Naive B cell (primary cell): ENCODE data around the gene LAYN. TPM values are rescaled to one million over a fixed set of nuclear protein-coding genes. Genes with fewer than 3 reads are reported as not detected.

Experiments
- ATAC-seq, 2 donors: fragments of 150-1000 bp; cut with Tn5 transposase; 2 replicates each; pipeline ENCODE4 v1.10.0; 2021; ENCODE audit warnings: low read depth in 2 of 2, mild to moderate bottlenecking in 2 of 2, moderate library complexity in 2 of 2
- DNase-seq: peaks from one replicate; pipeline ENCODE4 v3.0.0; 2022
- H3K27ac Mint-ChIP-seq, 6 donors: one replicate each; pipeline ENCODE4 v1.8.0; 2020 to 2022; ENCODE audit warnings: mild to moderate bottlenecking in 6 of 6, mixed read lengths in 6 of 6, moderate library complexity in 5 of 6, inconsistent platforms in 2 of 6
- H3K27me3 Mint-ChIP-seq, 3 donors: one replicate each; pipeline ENCODE4 v1.8.0; 2021 to 2022; ENCODE audit warnings: mixed read lengths in 3 of 3, mild to moderate bottlenecking in 1 of 3
- H3K36me3 Mint-ChIP-seq, 2 donors: one replicate each; pipeline ENCODE4 v1.8.0; 2020 to 2022; ENCODE audit warnings: mixed read lengths in 2 of 2, inconsistent platforms in 1 of 2, mild to moderate bottlenecking in 1 of 2
- H3K4me1 Mint-ChIP-seq, 3 donors: one replicate each; pipeline ENCODE4 v1.8.0; 2020 to 2022; ENCODE audit warnings: mixed read lengths in 3 of 3, inconsistent platforms in 1 of 3, mild to moderate bottlenecking in 1 of 3, moderate library complexity in 1 of 3
- H3K4me3 Mint-ChIP-seq, 8 donors: one replicate each; pipeline ENCODE4 v1.8.0; 2020 to 2022; ENCODE audit warnings: mild to moderate bottlenecking in 8 of 8, mixed read lengths in 8 of 8, moderate library complexity in 8 of 8, inconsistent platforms in 2 of 8
- H3K9me3 Mint-ChIP-seq, 7 donors: one replicate each; pipeline ENCODE4 v1.8.0; 2020 to 2022; ENCODE audit warnings: mixed read lengths in 7 of 7, mild to moderate bottlenecking in 5 of 7, inconsistent platforms in 2 of 7, moderate library complexity in 1 of 7
- polyA plus RNA-seq, 6 donors: library from polyadenylated mRNA; unstranded; fragments of 300-500 nt; fragmentation: Illumina TruSeq; gene quantifications; one replicate each; pipeline ENCODE4 v1.2.3, GENCODE V29; 2021; ENCODE audit warnings: low read depth in 6 of 6

The LAYN gene
- polyA plus RNA-seq, 6 donors from 2014 or later: not detected

GRCh38 chr11:111574373-111575225 is 34.1 kb downstream of the LAYN start:
- Mint-ChIP-seq H3K27ac (peak overlapping the region in 3 of 6 donors; percentile 3 to 67 (median 6)), H3K4me3 (peak overlapping the region; percentile 33 to 87 (median 57)), H3K9me3 (no peaks in the 10 kb centered on the region), H3K4me1 (no peaks in the 10 kb centered on the region), H3K27me3 (peaks cover 0 to 11% (median 0%) of the 10 kb centered on the region in 3 donors), H3K36me3 (no peaks in the 10 kb centered on the region)
- ATAC-seq (peak; percentile 25 to 37), DNase-seq (no peak)

GRCh38 chr11:111575740-111576139 is 35.2 kb downstream of the LAYN start:
- Mint-ChIP-seq H3K36me3 (no peaks in the 10 kb centered on the region), H3K4me1 (no peaks in the 10 kb centered on the region), H3K4me3 (no peak overlapping the region), H3K9me3 (no peaks in the 10 kb centered on the region), H3K27ac (no peak overlapping the region), H3K27me3 (peaks cover 0 to 11% (median 0%) of the 10 kb centered on the region in 3 donors)
- ATAC-seq: no peak
- DNase-seq: no peak

- Mint-ChIP-seq H3K36me3 (no peaks in the 10 kb centered on the region), H3K27me3 (no peaks in the 10 kb centered on the region), H3K27ac (peak overlapping the region in 1 of 6 donors; percentile 83), H3K4me3 (no peak overlapping the region), H3K9me3 (no peaks in the 10 kb centered on the region), H3K4me1 (no peaks in the 10 kb centered on the region)
- no peak for DNase-seq
- peak in 1 of 2 donors; percentile 20 for ATAC-seq
Measured at GRCh38 chr11:111577821-111578220, 37.3 kb downstream of the LAYN start.

- DNase-seq (no peak), ATAC-seq (no peak)
- no peak overlapping the region for H3K27ac Mint-ChIP-seq
- no peaks in the 10 kb centered on the region for H3K9me3 Mint-ChIP-seq
- H3K36me3 Mint-ChIP-seq: no peaks in the 10 kb centered on the region
- peak overlapping the region in 1 of 8 donors; percentile 3 for H3K4me3 Mint-ChIP-seq
- H3K27me3 Mint-ChIP-seq: no peaks in the 10 kb centered on the region
- H3K4me1 Mint-ChIP-seq: peaks cover 0 to 6% (median 0%) of the 10 kb centered on the region in 3 donors
Measured at GRCh38 chr11:111581341-111581740, 40.8 kb downstream of the LAYN start.

- Mint-ChIP-seq H3K4me1 (peaks cover 0 to 6% (median 0%) of the 10 kb centered on the region in 3 donors), H3K4me3 (no peak overlapping the region), H3K27me3 (no peaks in the 10 kb centered on the region), H3K9me3 (no peaks in the 10 kb centered on the region), H3K27ac (no peak overlapping the region), H3K36me3 (no peaks in the 10 kb centered on the region)
- ATAC-seq: no peak
- DNase-seq: no peak
Measured at GRCh38 chr11:111582163-111582562, 41.6 kb downstream of the LAYN start.

- H3K9me3 Mint-ChIP-seq: no peaks in the 10 kb centered on the region
- DNase-seq (no peak), ATAC-seq (no peak)
- no peak overlapping the region for H3K4me3 Mint-ChIP-seq
- H3K27ac Mint-ChIP-seq: peak overlapping the region in 1 of 6 donors; percentile 22
- no peaks in the 10 kb centered on the region for H3K27me3 Mint-ChIP-seq
- peaks cover 0 to 6% (median 0%) of the 10 kb centered on the region in 3 donors for H3K4me1 Mint-ChIP-seq
- H3K36me3 Mint-ChIP-seq: no peaks in the 10 kb centered on the region
Measured at GRCh38 chr11:111582881-111583280, 42.4 kb downstream of the LAYN start.

GRCh38 chr11:111585371-111585770 is 44.9 kb downstream of the LAYN start:
- no peaks in the 10 kb centered on the region for H3K9me3 Mint-ChIP-seq
- H3K4me3 Mint-ChIP-seq: no peak overlapping the region
- H3K36me3 Mint-ChIP-seq: no peaks in the 10 kb centered on the region
- ATAC-seq (no peak), DNase-seq (no peak)
- no peaks in the 10 kb centered on the region for H3K27me3 Mint-ChIP-seq
- H3K4me1 Mint-ChIP-seq: peaks cover 0 to 6% (median 0%) of the 10 kb centered on the region in 3 donors
- peak overlapping the region in 2 of 6 donors; percentile 4 to 43 for H3K27ac Mint-ChIP-seq

- DNase-seq: peak; percentile 51
- H3K4me1 Mint-ChIP-seq: peaks cover 0 to 6% (median 0%) of the 10 kb centered on the region in 3 donors
- ATAC-seq: peak; percentile 55 to 67
- no peaks in the 10 kb centered on the region for H3K27me3 Mint-ChIP-seq
- no peaks in the 10 kb centered on the region for H3K36me3 Mint-ChIP-seq
- H3K9me3 Mint-ChIP-seq: no peaks in the 10 kb centered on the region
- no peak overlapping the region for H3K4me3 Mint-ChIP-seq
- no peak overlapping the region for H3K27ac Mint-ChIP-seq
Measured at GRCh38 chr11:111586388-111586831, 45.9 kb downstream of the LAYN start.

- no peaks in the 10 kb centered on the region for H3K9me3 Mint-ChIP-seq
- DNase-seq (no peak), ATAC-seq (no peak)
- no peak overlapping the region for H3K27ac Mint-ChIP-seq
- H3K4me3 Mint-ChIP-seq: no peak overlapping the region
- H3K4me1 Mint-ChIP-seq: peaks cover 0 to 6% (median 0%) of the 10 kb centered on the region in 3 donors
- H3K36me3 Mint-ChIP-seq: no peaks in the 10 kb centered on the region
- H3K27me3 Mint-ChIP-seq: no peaks in the 10 kb centered on the region
Measured at GRCh38 chr11:111589114-111589513, 48.6 kb downstream of the LAYN start.

GRCh38 chr11:111589886-111590499 is 49.5 kb downstream of the LAYN start:
- H3K9me3 Mint-ChIP-seq: no peaks in the 10 kb centered on the region
- no peak overlapping the region for H3K4me3 Mint-ChIP-seq
- H3K27me3 Mint-ChIP-seq: no peaks in the 10 kb centered on the region
- no peaks in the 10 kb centered on the region for H3K36me3 Mint-ChIP-seq
- H3K27ac Mint-ChIP-seq: peak overlapping the region in 1 of 6 donors; percentile 15
- DNase-seq (no peak), ATAC-seq (no peak)
- H3K4me1 Mint-ChIP-seq: peaks cover 4 to 11% (median 4%) of the 10 kb centered on the region in 3 donors

GRCh38 chr11:111591187-111591960 is 50.9 kb downstream of the LAYN start:
- ATAC-seq: no peak

GRCh38 chr11:111592491-111592890 is 52.0 kb downstream of the LAYN start:
- ATAC-seq (no peak), DNase-seq (no peak)
- peaks cover 4 to 6% (median 4%) of the 10 kb centered on the region in 3 donors for H3K4me1 Mint-ChIP-seq
- no peaks in the 10 kb centered on the region for H3K9me3 Mint-ChIP-seq
- H3K27me3 Mint-ChIP-seq: no peaks in the 10 kb centered on the region
- no peak overlapping the region for H3K4me3 Mint-ChIP-seq
- H3K36me3 Mint-ChIP-seq: no peaks in the 10 kb centered on the region
- no peak overlapping the region for H3K27ac Mint-ChIP-seq

More at GRCh38 chr11:111591187-111591960, 50.9 kb downstream of the LAYN start:
- no peaks in the 10 kb centered on the region for H3K36me3 Mint-ChIP-seq
- peaks cover 4 to 6% (median 4%) of the 10 kb centered on the region in 3 donors for H3K4me1 Mint-ChIP-seq
- no peak overlapping the region for H3K27ac Mint-ChIP-seq
- H3K9me3 Mint-ChIP-seq: no peaks in the 10 kb centered on the region
- no peaks in the 10 kb centered on the region for H3K27me3 Mint-ChIP-seq
- H3K4me3 Mint-ChIP-seq: no peak overlapping the region
- DNase-seq: no peak

GRCh38 chr11:111596319-111596718 is 55.8 kb downstream of the LAYN start:
- Mint-ChIP-seq H3K27ac (no peak overlapping the region), H3K36me3 (no peaks in the 10 kb centered on the region), H3K27me3 (no peaks in the 10 kb centered on the region), H3K9me3 (no peaks in the 10 kb centered on the region), H3K4me3 (no peak overlapping the region), H3K4me1 (peaks cover 4 to 6% (median 6%) of the 10 kb centered on the region in 3 donors)
- no peak for ATAC-seq
- no peak for DNase-seq
